Measurements from ENCODE around the gene CENPP.

CENPP gene

GRCh38 chr9:92483627-92484545, 158.1 kb downstream of the CENPP start:
- no peak for DNase-seq

GRCh38 chr9:92484563-92484962, 158.8 kb downstream of the CENPP start:
- no peak for DNase-seq

DNA sequence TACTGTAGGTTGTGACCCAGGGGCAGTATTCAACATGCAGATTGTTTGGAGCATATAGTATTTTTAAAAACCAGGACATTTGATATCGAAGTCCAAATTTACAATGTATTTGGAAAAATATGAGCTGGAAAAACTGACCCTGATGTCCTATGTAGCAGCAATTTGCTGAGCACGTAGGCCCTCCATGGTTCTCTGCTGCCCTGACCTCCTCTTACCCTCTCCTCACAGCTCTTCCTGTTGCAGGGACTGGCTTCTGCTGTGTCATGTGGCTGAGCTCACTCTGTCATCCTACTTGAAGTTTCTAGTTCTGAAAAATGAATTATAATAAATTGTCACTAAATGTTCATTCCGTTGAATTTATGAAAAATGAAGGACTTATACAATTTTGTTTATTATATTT, 160.6 kb downstream of the CENPP start:
- no peak for DNase-seq

DNA sequence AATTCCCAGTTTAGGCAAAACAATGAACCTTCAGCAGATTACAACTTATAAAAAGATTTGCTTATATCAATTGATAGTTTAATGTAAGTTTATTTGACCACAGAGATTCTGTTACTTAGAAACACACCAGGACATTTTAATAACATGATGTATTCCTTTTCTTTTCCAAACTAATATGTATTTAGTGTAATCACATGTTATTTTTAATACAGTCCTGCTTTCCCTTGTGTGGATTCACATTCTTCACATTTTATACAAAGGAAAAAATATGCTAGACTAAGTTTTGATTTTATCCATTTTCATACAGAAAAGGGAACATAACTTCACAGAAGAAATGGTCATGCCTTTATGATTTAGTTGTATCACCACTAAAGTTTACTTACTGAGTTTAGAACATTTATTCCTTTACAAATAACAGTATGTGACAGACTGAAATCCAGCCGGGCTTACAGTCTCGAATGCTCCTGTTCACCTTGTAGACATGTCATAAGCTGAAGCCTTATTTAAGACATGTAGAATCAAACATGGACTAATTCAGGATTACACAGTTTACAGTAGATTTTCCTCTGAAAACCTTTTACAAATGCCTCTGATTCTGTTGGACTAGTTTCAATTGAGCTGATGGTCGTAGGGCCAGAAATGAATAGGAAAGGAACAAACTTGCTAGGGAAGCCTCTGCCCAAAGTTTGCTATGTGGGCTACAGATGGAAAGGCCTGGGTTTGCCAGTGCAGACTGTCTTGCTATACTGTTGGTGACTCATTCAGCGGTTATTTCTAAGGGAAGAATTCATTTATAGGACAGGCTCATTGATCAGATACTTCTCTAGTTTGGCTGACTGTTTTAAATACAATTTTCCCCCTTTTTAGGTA, 163.2 kb downstream of the CENPP start:
- DNase-seq = no peak

DNA sequence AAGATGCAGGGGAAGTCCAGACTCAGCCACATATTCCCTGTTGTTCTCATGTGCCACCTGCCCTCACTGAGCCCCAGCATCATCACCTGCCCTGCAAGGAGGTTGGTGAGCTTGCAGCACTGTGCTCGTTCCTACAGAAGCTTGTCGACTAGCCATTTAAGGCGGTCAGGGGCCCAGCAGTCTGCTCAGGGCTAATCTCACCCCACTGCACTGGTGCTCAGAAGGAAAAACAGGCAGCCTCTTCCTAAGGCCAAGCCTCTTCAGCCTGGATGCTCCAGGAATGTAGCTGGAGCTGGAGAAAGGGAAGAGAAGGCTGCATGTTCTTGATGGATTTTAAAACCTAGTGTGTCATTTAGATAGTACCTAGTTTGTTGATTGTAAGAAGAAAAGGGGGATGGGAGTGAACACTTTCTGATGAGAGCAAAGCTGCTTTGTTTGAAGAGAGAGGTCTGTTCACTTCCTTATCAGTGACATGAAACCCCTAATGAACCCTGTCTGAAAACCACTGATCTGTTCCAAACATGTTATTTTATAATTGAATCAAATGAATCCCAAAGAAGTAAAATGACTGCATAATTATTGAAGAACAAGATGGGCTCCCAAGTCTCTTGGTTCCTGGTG, 167.1 kb downstream of the CENPP start:
- DNase-seq = no peak

GRCh38 chr9:92493749-92494387, 168.1 kb downstream of the CENPP start:
- no peak for DNase-seq

GRCh38 chr9:92494856-92495255, 169.1 kb downstream of the CENPP start:
- DNase-seq = no peak

- DNase-seq = no peak
Measured at GRCh38 chr9:92496396-92497176, 170.8 kb downstream of the CENPP start.

GRCh38 chr9:92499701-92500100, 173.9 kb downstream of the CENPP start:
- DNase-seq = no peak

DNA sequence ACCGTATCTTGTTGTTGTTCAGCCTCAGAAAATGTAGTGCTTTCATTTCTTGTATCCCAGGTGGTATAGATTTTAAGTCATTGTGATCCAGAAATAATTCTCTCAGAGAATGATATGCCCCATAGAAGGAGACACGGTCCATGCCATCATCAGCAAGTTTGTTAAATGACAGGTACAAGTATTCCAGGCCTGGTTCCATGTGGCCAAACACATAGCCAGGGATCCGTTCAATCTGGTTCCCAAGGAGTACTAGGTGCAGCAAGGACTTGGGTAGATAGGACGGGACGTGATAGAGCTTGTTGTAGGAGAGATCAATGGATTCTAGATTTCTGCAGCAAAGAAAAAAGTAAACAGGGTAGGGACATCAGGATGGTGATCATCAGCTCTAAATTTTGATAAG, 175.0 kb downstream of the CENPP start:
- no peak for DNase-seq

DNA sequence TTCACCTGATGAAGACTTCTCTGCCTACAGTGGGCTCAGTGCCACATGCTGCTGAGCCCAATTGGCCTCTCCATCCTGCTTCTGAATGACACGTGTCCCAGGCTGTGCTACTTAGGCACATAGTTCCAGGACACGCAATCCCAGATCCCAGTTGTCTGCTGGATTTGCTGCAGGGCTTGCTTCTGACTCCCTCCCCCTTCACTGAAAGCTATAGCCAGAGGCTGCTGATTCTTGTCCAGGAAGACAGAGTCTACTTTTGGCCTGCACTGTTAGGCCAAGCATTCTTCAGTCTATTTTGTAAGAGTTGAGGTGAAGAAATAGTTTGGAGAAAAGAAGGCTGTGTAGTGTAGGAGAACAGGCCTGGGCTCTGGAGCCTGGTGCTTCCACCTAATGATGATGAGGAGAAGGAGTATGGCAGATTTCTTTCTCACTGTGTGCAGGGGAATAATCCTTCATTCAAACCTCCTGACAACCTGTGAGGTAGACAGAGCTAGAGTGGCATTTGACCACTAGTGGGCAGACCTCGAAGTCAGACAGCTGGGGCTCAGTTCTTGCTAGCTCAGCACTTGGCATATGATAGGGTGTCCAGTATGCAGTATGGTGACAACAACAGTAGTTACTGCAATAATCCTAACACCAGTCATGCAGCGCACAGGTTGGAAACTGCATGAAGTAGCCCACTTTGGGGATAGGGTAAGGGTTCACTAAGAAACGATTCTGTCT, 176.1 kb downstream of the CENPP start:
- no peak for DNase-seq

- no peak for DNase-seq
Measured at GRCh38 chr9:92503156-92503555, 177.4 kb downstream of the CENPP start.

- no peak for DNase-seq
Measured at GRCh38 chr9:92504881-92505280, 179.1 kb downstream of the CENPP start.

DNA sequence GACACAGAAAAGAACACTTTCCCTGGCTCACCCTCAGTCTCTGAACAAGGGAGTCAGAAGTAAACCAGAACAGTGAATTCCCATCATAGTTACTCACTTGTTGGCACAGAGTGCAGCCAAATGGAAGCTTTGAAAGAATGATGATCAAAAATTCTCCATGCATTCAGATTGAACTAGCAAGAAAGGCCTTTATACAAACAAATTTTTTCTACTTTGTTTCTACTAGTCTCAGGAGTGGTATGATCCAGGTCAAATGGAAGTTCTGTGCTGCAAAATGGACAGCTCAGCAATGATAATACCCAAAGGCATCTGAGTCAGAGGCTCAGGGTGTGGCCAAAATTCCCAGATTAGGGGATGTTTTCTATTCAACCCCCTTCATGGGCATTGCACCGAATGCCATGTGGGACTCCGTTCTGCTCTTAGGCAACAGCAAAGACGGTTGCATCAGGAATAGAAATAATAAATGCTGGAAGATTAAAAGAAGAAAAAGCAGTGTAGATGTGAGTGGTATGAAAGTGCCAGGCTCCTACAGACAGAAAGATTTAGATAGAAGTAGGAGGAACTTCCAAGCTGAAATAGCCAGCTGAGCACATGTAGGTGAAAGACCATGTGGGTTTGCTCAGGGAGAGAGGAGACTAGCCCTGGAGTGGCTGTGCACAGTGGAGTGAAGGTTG, 180.6 kb downstream of the CENPP start:
- DNase-seq = no peak

DNA sequence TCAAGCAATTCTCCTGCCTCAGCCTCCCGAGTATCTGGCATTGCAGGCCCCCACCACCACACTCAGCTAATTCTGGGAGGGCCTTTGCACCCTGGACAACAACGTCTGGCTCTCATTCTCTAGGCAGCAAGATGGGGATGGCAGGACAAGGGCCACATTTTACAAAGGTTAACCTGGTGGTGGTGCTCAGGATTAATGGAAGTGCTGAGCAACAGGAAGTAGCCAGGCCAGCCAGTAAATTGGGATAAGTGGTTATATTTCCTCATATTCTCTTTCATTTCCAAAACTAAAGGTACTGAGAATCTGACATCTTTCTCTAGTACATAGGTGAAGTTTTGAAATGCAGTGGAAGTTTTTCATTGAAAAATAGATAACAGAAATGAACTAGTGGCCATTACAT, 181.3 kb downstream of the CENPP start:
- DNase-seq = no peak

DNA sequence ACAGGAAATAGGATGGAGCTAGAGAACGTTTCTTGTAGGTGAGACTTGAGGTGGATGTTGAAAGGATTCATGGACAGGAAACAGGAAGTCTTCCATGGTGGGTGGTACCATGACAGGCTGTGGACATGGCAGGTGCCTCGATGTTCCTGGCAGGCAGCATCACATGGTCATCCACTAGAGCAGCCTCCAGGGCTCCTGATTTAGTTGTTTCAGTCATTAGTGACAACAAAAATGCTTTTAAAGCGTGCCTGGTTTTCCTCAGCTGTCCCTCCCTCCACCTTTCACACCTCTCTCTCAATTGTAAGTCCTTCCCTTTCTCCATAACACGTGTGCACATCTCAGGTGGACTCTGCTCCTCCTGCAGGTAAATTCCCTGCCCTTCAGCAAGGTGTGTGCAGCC, 181.7 kb downstream of the CENPP start:
- no peak for DNase-seq

GRCh38 chr9:92508018-92508820, 182.5 kb downstream of the CENPP start:
- DNase-seq = no peak

DNA sequence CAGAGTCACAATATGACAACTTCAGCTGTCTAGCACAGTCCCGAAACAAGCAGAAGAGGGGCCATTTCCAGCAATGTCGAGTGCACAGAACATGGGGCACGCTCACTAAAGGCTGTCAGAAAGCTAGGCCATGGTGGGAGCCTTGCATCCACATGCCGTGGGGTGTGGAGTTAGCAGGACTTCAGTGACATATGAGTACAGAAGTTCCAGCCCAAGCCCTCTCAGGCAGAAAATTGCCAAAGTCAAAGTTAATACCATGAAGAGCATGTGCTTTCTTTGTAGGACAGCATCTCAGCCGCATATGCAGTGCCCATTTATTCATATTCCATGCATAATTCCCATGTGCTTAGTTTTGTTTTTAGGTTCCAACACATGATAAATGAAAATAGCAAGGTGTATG, 183.3 kb downstream of the CENPP start:
- DNase-seq = no peak

DNA sequence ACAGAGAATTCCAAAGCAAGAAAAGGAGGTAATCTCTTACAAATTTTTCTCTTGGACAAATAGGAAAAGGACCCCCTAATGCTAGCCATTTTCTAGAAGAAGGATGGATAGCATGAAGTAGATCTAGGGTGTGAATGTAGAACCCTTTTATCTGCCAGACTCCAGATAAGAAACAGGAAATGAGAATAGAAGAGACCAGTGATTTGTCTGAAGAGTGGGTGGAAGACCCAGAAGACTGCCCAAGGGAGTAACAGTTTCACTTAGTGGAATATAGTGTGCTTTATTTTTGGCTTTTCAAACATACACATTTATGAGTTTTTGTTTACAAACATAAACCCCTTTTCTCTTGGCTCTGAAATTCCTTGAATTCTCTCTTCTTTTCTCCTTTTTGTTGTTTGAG, 185.0 kb downstream of the CENPP start:
- no peak for DNase-seq

GRCh38 chr9:92512622-92513021, 186.9 kb downstream of the CENPP start:
- no peak for DNase-seq
